Measurements from ENCODE around the gene PPP2R1B.
"Not testable (repeated sequence)": the region's sequence is repeated elsewhere in the genome, so short reads cannot be mapped to it uniquely, and the experiment has no call there.

Gene PPP2R1B

GRCh38 chr11:111782109-111782741 lies 16.0 kb upstream of the PPP2R1B start:
- DNase-seq, result no peak

DNA sequence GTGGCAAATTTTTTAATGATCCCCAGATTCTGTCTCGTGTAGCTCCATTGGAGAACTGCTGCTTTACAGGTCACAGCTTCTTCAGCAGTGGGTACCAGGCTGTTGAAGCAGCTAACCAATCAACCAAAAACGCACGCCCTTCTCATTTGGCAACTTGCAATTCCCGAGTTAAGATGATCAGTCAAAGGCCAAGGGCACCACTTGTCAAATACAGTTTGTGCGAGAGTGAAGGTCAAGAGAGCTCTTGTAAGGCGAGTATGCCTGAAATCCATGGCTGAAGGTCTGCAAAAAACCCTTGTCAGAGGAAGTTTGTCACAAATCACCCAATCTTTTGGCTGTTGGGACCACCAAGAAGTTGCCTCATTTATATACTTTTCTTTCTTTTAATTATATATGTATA lies 12.9 kb upstream of the PPP2R1B start:
- DNase-seq, result no peak

DNA sequence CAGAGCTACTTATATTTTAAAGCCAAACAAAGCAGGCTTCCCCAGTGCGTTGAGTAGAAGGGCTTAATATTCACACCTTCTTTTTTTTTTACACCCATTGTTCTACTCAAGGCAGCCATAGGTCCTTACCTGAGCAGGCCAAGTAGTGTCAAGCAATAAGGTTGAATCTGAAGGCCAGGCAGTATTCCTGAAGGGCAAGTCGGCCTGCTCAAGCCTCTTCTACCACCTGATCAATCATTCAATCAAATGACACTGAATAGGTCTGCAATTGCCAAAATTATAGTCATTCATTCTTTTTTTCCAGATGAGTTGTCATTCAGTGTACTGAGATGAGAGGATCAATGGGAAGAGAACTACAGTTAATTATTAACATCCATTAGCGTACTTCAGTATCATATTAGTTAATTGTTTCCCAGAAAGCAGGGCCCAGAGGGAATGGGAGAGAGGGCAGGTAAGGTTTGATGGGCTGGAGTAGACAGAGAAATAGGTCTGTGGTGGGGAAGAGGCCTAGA lies 11.9 kb upstream of the PPP2R1B start:
- no peak for DNase-seq

DNA sequence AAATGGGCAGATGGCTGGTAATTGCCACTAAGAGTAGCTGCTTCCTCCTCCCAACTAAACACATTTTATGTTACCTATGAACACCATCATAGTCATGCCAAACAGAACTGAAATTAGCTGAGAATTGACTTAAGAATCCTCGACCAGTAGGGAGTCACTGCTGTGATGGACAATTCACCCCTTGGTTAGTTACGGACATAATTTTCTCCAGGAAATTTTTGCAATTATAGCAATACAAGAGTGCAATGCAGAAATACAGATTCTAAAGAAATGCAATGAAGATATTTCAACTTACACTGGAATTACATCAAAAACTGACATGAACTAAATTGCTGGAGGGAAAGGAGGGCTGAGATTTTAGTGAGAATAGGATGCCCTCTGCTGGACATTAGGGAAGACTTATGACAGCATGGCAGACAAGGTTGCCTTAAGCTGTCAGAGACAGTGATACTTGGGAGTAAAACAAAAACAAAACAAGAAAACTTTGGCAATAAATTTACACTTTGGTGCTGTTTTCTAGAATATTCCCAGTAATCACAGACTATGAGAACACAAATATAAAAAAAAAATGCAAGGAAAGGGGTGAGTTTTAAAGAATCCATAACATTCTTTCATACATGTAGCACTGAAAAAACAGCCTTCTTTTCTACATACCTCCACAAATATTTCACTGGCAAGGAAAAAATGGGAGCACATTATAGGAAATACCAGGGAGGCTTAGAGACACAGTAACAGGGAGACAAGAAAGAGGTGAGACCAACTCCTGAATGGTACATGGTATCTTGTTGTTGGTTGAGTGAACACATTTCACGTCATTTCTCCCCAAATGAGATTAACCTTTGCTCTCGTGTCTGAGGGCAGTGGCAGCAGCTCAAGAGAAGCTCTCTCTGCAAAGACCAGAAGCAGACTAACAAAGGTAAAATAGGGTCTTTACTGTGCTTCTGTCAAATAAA lies 11.2 kb upstream of the PPP2R1B start:
- DNase-seq, result peak; percentile 84

DNA sequence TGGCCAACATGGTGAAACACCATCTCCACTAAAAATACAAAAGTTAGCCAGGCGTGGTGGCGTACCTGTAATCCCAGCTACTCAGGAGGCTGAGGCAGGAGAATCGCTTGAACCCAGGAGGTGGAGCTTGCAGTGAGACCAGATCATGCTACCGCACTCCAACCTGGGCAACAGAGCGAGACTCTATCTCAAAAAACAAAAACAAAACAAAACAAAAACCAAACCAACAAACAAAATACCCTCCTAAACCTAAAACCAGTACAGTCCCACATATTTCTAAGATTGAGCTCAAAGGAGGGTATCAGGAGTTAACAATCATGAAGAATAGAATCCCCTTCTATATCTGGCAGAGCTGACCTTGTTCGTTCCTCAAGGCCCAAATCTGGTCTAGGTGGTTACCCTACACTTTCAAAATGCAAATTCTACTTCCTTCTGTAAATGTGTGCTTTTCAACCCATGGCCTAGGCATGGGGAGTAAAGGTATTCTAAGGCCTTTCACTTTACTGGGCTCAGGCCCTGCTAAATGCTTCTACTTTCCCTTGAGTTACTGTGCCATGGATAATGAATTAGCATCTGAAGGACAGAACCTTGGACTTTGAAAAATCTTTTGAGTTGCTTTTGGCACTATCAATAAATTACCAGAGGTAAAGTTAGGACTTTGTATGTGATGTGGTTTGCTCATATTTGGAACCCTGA lies 10.4 kb upstream of the PPP2R1B start:
- no peak for DNase-seq

DNA sequence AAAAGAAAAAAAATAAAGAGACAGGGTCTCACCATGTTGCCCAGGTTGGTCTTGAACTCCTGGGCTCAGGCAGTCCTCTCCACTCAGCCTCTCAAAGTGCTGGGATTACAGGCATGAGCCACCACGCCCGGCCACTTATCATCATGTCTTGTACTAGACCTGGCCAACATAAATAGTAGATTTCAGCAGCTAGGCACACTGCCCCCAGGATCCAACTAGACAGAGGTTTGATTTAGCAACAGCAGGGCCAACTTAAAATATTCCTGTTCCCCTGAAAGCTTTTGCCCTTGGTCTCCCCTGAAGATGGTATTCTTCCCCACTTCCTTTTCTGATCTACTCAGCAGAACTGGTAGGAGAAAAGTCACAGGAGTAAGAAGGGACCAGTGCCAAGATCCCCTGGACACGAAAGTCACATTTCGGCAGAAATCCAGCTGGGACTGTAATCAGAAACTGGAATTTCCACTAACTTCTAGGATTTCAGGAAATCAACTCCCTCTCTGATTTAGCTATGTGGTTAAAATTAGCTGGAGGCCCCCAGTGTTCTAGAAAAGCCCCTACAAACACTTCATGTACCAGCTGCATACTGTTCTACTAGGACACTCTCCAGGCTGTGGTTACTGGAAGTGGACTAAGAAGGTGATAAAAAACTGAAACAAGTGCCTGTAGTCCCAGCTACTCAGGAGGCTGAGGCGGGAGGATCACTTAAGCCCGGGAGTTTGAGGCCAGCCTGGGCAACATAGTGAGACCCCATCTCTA lies 8.9 kb upstream of the PPP2R1B start:
- no peak for DNase-seq

DNA sequence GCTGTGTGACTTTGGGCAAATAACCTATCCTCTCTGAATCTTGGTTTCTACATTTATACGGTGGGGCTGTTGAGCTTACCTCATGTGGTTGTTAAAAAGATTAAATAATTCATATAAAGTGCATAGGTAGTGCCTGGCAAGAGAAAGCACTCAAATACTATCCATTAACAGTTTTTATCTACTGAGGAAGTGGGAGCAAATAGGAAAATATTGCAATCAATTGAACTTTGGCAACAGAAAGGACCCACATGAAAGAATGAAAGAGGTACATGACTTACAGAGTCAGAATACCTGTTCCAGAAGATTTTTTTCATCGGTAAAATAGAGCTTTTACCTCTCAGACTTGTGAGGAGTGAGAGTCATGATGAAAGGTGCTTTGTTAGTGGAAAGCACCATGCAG lies 6.3 kb upstream of the PPP2R1B start:
- no peak for DNase-seq

DNA sequence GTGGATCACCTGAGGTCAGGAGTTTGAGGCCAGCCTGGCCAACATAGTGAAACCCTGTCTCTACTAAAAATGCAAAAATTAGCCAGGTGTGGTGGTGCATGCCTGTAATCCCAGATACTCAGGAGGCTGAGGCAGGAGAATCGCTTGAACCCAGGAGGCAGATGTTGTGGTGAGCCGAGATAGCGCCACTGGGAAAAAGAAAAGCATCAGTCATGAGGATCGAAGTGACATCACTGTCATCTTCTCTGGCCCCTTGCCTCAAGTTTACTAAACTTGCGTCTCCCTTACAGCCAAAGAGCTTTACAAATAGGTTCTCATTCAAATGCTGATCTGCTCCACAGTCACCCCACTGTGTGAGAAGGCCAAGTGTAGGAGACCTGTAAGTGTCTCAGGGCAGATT lies 5.0 kb upstream of the PPP2R1B start:
- not testable (repeated sequence) for DNase-seq

DNA sequence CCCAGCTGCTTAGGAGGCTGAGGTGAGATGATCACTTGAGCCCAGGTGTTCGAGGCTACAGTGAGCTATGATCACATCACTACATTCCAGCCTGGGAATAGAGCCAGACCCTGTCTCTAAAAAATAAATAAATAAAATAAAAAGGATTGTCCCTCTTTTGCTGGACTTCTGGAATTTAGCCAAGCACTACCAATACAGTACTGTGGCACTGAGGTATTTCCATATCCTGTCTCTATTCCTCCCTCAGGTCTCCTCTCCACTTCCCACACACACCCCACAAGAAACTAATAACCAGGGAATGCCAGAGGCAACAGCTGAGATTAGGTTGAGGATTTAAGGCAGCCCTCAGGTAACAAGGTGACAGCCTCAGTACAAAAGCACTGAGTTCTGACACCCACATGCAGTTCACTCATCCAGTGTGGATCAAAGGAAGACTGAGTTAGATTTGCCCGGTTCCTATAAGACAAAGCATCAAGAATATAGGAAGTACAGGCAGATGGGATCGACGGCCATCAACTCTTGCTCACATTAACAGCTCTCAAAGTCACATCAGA lies 4.5 kb upstream of the PPP2R1B start:
- no peak for DNase-seq

GRCh38 chr11:111766834-111767142 lies 599 bp upstream of the PPP2R1B start:
- DNase-seq, result no peak

GRCh38 chr11:111765320-111765983 lies 737 bp downstream of the PPP2R1B start:
- DNase-seq, result peak; percentile 16

GRCh38 chr11:111764621-111765020 lies 1.6 kb downstream of the PPP2R1B start:
- no peak for DNase-seq

DNA sequence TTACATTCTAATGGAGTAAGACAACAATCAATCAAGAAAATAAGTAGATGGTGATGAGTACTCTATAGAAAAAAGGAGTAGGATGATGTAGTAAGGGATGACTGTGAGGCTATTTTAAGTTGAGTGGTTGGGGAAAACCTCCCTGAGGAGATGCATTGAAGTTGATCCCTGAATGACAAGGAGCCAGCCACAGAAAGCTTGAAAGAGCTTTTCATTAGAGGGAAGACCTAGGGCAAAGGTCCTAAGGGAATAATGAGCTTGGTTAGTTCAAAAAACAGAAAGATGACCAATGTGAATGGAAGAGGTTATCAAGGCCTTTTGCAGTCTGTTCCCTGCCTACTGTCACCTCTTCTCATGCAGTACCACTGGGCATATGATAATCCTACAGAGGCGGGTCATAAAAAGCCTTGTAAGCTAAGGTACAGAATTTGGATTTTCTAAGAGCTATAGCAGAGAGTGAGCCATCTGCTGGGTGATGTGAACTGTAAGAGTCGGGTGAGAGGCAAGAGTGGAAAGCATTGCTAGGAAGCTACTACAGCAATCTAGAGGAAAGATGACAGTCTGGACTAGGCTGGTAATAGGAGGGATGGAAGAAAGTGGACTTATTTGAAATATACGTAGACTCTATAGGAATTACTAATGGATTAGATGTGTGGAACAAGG lies 3.1 kb downstream of the PPP2R1B start:
- DNase-seq, result peak; percentile 39

DNA sequence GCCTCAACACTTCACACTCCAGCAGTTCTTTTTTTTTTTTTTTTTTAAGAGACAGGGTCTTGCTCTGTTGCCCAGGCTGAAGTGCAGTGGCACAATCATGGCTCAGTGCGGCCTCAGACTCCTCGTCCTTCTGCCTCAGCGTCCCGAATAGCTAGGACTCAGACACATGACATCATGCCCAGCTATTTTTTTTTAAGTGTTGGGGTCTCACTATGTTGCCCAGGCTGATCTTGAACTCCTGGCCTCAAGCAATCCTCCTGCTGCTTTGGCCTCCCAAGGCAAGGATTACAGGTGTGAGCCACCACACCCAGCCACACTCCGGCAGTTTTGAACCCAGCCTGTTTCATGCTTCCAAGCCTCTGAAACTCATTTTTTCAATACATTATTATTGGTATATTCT lies 3.7 kb downstream of the PPP2R1B start:
- DNase-seq, result no peak

GRCh38 chr11:111761036-111761435 lies 5.2 kb downstream of the PPP2R1B start:
- no peak for DNase-seq

DNA sequence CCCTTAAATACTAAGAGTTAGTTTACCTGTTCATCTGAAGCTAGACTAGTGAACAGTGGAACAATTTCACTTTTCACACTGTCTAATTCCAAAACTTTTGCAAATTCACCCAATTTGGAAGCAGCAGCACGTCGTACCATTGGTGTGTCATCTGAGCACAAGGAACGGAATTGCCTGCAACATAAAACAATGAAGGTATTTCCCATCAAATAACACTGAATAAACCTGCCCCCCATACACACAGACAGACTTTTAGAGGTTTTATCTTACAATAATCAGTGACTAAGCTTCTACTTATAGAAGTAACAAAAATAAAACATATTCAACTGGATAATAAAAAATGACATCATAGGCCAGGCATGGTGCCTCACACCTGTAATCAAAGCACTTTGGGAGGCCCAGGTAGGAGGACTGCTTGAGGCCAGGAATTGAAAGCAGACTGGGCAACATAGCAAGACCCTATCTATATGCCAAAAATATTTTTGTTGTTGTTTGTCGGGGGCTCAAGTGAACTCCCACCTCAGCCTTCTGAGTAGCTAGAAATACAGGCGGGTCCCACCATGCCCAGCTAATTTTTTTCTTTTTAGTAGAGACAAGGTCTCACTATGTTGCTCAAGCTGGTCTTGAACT lies 6.3 kb downstream of the PPP2R1B start:
- DNase-seq, result no peak

- DNase-seq, result no peak
Observed at GRCh38 chr11:111759376-111759775, 6.8 kb downstream of the PPP2R1B start.

DNA sequence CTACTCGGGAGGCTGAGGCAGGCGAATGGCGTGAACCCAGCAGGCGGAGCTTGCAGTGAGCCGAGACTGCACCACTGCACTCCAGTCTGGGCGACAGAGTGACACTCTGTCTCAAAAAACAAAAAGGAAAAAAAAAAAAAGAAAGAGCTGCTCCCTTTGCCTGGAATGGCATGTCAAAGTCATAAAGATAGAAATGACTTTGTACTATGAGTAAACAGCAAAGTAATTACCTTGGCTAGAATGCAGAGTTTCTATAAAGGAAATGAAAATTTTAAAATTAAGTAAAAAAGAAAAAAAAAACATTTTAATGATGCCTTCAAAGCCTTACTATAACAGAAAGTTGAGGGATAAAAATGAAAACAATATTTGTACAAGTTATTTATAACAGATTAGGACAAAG lies 10.1 kb downstream of the PPP2R1B start:
- no peak for DNase-seq

GRCh38 chr11:111749646-111750045 lies 16.5 kb downstream of the PPP2R1B start:
- no peak for DNase-seq

GRCh38 chr11:111748035-111748804 lies 18.0 kb downstream of the PPP2R1B start:
- no peak for DNase-seq
